ENCODE data around the gene KRTAP5-8. TPM values are rescaled to one million over a fixed set of nuclear protein-coding genes. Genes with fewer than 3 reads are reported as not detected.

Gene KRTAP5-8
- total and polyA plus RNA-seq, 9 of the 15 experiments (the other 6 are each of a cell fraction or from before 2014, with no cell fraction given): not detected

- H3K9me3 ChIP-seq (replicated peaks; ENCODE audit: control insufficient read depth, insufficient read depth, low read depth, low read length): peaks cover 2% of the 10 kb centered on the region; the same call in 1 of the 2 replicates
- ChIA-PET POLR2A (no interaction called here), CTCF (ENCODE audit: low intra/inter-chr PET ratio) (no interaction called here)
- H3K27me3 ChIP-seq (ENCODE audit: control insufficient read depth in 2 of 2, insufficient read depth in 2 of 2, low read length in 2 of 2): peaks cover 17 to 29% of the 10 kb centered on the region in 2 experiments; a peak in 3 of 5 replicates
- H3K4me3 ChIP-seq: no peak overlapping the region
- H3K4me2 ChIP-seq (ENCODE audit: insufficient read depth, low read length): no peak overlapping the region
- H3K4me1 ChIP-seq (replicated peaks in 1 of 2; ENCODE audit: control insufficient read depth in 2 of 2, insufficient read depth in 2 of 2, low read length in 2 of 2): peaks cover 12 to 13% of the 10 kb centered on the region in 2 experiments; a peak in 4 of 5 replicates
- no peak overlapping the region for H3K27ac ChIP-seq (ENCODE audit: extremely low read depth, low read depth, low read length)
- TF ChIP-seq HBP1 (CRISPR knock-in tag; IDR thresholded peaks at IDR 0.05) (no peak), ZNF133 (CRISPR knock-in tag; IDR thresholded peaks at IDR 0.05) (no peak), SMARCE1 (IDR thresholded peaks at IDR 0.05) (no peak), ARID3A (IDR thresholded peaks at IDR 0.05; ENCODE audit: borderline replicate concordance, low read depth, low read length) (no peak), ZNF140 (CRISPR knock-in tag; IDR thresholded peaks at IDR 0.05) (no peak)
- no peak for FAIRE-seq
- H3K9me1 ChIP-seq (ENCODE audit: control insufficient read depth, insufficient read depth, low read length): no peaks in the 10 kb centered on the region
- H4K20me1 ChIP-seq (replicated peaks; ENCODE audit: control insufficient read depth, insufficient read depth, low read length): no peaks in the 10 kb centered on the region
- H3K79me2 ChIP-seq (ENCODE audit: control insufficient read depth, insufficient read depth, low read length): no peaks in the 10 kb centered on the region
- intact Hi-C loops (cut with micrococcal nuclease) (loop anchor here (10.0 kb wide), 1 partner anchor 91 kb away; the partner anchor contains the start of gene DHCR7), in situ Hi-C loops (cut with MboI) (no loop called here)
- WGBS (ENCODE audit: insufficient coverage, low coverage, missing lambda C conversion rate): 79% methylated on average over 9 of the region's 9 CpGs
- BruUV-seq (replicated peaks): no TSS peak
- no peaks in the 10 kb centered on the region for H3K36me3 ChIP-seq (ENCODE audit: control insufficient read depth, insufficient read depth, low read length)
- no peak for ATAC-seq
- no peak for DNase-seq (ENCODE audit: extremely low read depth in 1 of 4, low spot score in 3 of 4)
- H2AFZ ChIP-seq (ENCODE audit: low read depth, low read length): no peak overlapping the region
- H3K9ac ChIP-seq (ENCODE audit: insufficient read depth in 1 of 2, low read depth in 2 of 2, low read length in 2 of 2): no peak overlapping the region
These were observed 2.0 kb upstream of the KRTAP5-8 start for GRCh38 chr11:71535825-71536224.
